Psoas muscle (tissue), 8 donors: ENCODE data around the gene BTN1A1. TPM values are rescaled to one million over a fixed set of nuclear protein-coding genes. Genes with fewer than 3 reads are reported as not detected.

Source experiments
- ATAC-seq, 4 donors: fragments of 200-7000 bp; cut with Tn5 transposase; one replicate each; pipeline ENCODE4 v1.9.1; 2020; ENCODE audit warnings: moderate library complexity in 3 of 4, mild to moderate bottlenecking in 2 of 4
- DNase-seq, 2 donors: peaks; one replicate each; pipeline ENCODE4 v3.0.0-alpha.2; 2020
- H3K27ac ChIP-seq: fragments of 200-600 bp; one replicate; pipeline ENCODE4 v1.8.0; 2022
- H3K27me3 ChIP-seq, 3 donors: fragments of 200-600 bp in 1 of 3; one replicate each; pipeline versions ENCODE4 v1.6.1 to v1.8.0; 2013 to 2022; ENCODE audit warnings: low read length in 2 of 3, mild to moderate bottlenecking in 2 of 3, moderate library complexity in 1 of 3; ENCODE audit not compliant: insufficient read depth in 3 of 3
- H3K36me3 ChIP-seq, 2 donors: fragments of 200-600 bp in 1 of 2; one replicate each; pipeline versions ENCODE4 v1.6.1 to v1.8.0; 2013 to 2022; ENCODE audit warnings: low read depth in 1 of 2, mild to moderate bottlenecking in 1 of 2, moderate library complexity in 1 of 2; ENCODE audit not compliant: insufficient read depth in 1 of 2
- H3K4me1 ChIP-seq: fragments of 200-600 bp; one replicate; pipeline ENCODE4 v1.8.0; 2022
- H3K4me3 ChIP-seq: fragments of 200-600 bp; one replicate; pipeline ENCODE4 v1.8.0; 2022; ENCODE audit warnings: mild to moderate bottlenecking
- H3K9me3 ChIP-seq: fragments of 200-600 bp; one replicate; pipeline ENCODE4 v1.8.0; 2022
- CTCF ChIP-seq: fragments of 200-600 bp; IDR thresholded peaks from one replicate; pipeline ENCODE4 v1.8.0; 2022; ENCODE audit warnings: antibody characterized with exemption
- WGBS, 3 donors: extraction: QIAGEN DNeasy Blood & Tissue Kit; methylation state at CpG; one replicate each; pipeline versions ENCODE4 v1.1.6 to v1.1.7; 2013; 5-methylcytosine and 5-hydroxymethylcytosine counted together
- intact Hi-C, 2 donors: fragments of 100-400 bp; cut with DNase I; formaldehyde crosslinking; loops; one replicate each; pipeline versions ENCODE4 v1.11.0 to v1.14.2; 2022
- polyA plus RNA-seq, 3 donors: library from polyadenylated mRNA; stranded (reverse); fragments of 200-250 nt; gene quantifications; one replicate each; pipeline ENCODE4 v1.2.3, GENCODE V29; 2013
- total RNA-seq, 4 donors: library from RNA; stranded (reverse); fragmentation: NEBNext Ultra II Directional in 2 of 4; extraction: Animal tissue kit (Norgen Biotek cat#: 25700) in 2 of 4; gene quantifications; one replicate each; pipeline versions ENCODE4 v1.2.1 to v1.2.4, GENCODE V29; 2021 to 2023
- donor health status: healthy with polysubstance abuse.
- donor health status: DM: no; HTN: no; CAD: no; lungs with moderate emphysema.
- donor health status: Bipolar disorder and iron deficiency.
- donor health status: healthy.
- donor health status: DM: yes; HTN: yes; CAD: no.
- donor health status: DM: no; HTN: no; CAD: no.
- donor health status: DM: no; HTN: no; CAD: no.
- donor health status: DM: yes; HTN: yes; CAD: no.

Gene BTN1A1
- total and polyA plus RNA-seq, 7 donors: not detected

GRCh38 chr6:26471970-26472369 is 28.1 kb upstream of the BTN1A1 start:
- no peaks in the 10 kb centered on the region for H3K27me3 ChIP-seq
- H3K27ac ChIP-seq: no peak overlapping the region
- no peak overlapping the region for H3K4me3 ChIP-seq
- TF ChIP-seq CTCF: no peak
- H3K9me3 ChIP-seq: peaks cover 13% of the 10 kb centered on the region
- no peak for ATAC-seq
- no peaks in the 10 kb centered on the region for H3K4me1 ChIP-seq
- intact Hi-C loops: no loop called here
- H3K36me3 ChIP-seq: peaks cover 2 to 30% of the 10 kb centered on the region in 2 donors
- no peak for DNase-seq

- Histone ChIP-seq H3K4me3 (no peak overlapping the region), H3K27me3 (no peaks in the 10 kb centered on the region), H3K36me3 (peaks cover 2 to 23% of the 10 kb centered on the region in 2 donors), H3K27ac (no peak overlapping the region), H3K4me1 (no peaks in the 10 kb centered on the region), H3K9me3 (peaks cover 13% of the 10 kb centered on the region)
- WGBS, 3 donors: 94 to 99% (median 94%) methylated on average over 4 of the region's 4 CpGs
- no peak for ATAC-seq
- TF ChIP-seq CTCF: no peak
- no peak for DNase-seq
- intact Hi-C loops: no loop called here
These were observed 27.4 kb upstream of the BTN1A1 start for GRCh38 chr6:26472549-26473290.

GRCh38 chr6:26473429-26473757 is 26.7 kb upstream of the BTN1A1 start:
- Histone ChIP-seq H3K27me3 (no peaks in the 10 kb centered on the region), H3K36me3 (peaks cover 2 to 16% of the 10 kb centered on the region in 2 donors), H3K27ac (peak overlapping the region; percentile 75), H3K4me1 (no peaks in the 10 kb centered on the region), H3K4me3 (peak overlapping the region; percentile 68), H3K9me3 (peaks cover 13% of the 10 kb centered on the region)
- intact Hi-C loops: no loop called here
- no peak for TF ChIP-seq CTCF
- 61 to 73% (median 66%) methylated on average over 1 of the region's 1 CpG for WGBS, 3 donors
- DNase-seq (no peak), ATAC-seq (no peak)

GRCh38 chr6:26473758-26474438 is 26.2 kb upstream of the BTN1A1 start:
- TF ChIP-seq CTCF: no peak
- Histone ChIP-seq H3K27me3 (no peaks in the 10 kb centered on the region), H3K4me3 (peak overlapping the region; percentile 68), H3K9me3 (peaks cover 13% of the 10 kb centered on the region), H3K4me1 (no peaks in the 10 kb centered on the region), H3K36me3 (peaks cover 2 to 11% of the 10 kb centered on the region in 2 donors), H3K27ac (peak overlapping the region; percentile 75)
- peak; percentile 50 to 73 for DNase-seq
- ATAC-seq: peak; percentile 92 to 98 (median 94)
- intact Hi-C loops: no loop called here
- WGBS, 3 donors: 0 to 1% (median 1%) methylated on average over 12 of the region's 12 CpGs
